CD14-positive monocyte (primary cell): ENCODE results near the gene TMEM80. TPM values are rescaled to one million over a fixed set of nuclear protein-coding genes. Genes with fewer than 3 reads are reported as not detected.
"Not testable (repeated sequence)": the region's sequence is repeated elsewhere in the genome, so short reads cannot be mapped to it uniquely, and the experiment has no call there.

Experiments
- DNase-seq, 3 donors: peaks; one replicate each; pipeline ENCODE4 v3.0.0-alpha.2; 2011 to 2022
- H2AFZ ChIP-seq: 2 replicates; pipeline ENCODE4 v1.6.0; 2012; ENCODE audit warnings: mild to moderate bottlenecking, low read depth, low read length, inconsistent platforms; ENCODE audit not compliant: insufficient read depth, poor library complexity, severe bottlenecking
- H3K27ac ChIP-seq, 2 donors: 1 replicate in 1 of 2; 2 replicates in 1 of 2; pipeline ENCODE4 v1.5.1; 2012 to 2013; ENCODE audit warnings: low read length in 2 of 2, control low read depth in 1 of 2, inconsistent platforms in 1 of 2, low read depth in 1 of 2, mild to moderate bottlenecking in 1 of 2
- H3K27me3 ChIP-seq, 2 donors: one replicate each; pipeline versions ENCODE4 v1.6.0 to v1.6.1; 2011 to 2013; ENCODE audit warnings: low read length in 2 of 2; ENCODE audit not compliant: control insufficient read depth in 2 of 2, insufficient read depth in 2 of 2
- H3K36me3 ChIP-seq, 2 donors: replicated peaks in 1 of 2; 1 replicate in 1 of 2; 2 replicates in 1 of 2; pipeline versions ENCODE4 v1.5.1 to v1.6.1; 2012 to 2013; ENCODE audit warnings: low read length in 2 of 2, control low read depth in 1 of 2, inconsistent platforms in 1 of 2, mild to moderate bottlenecking in 1 of 2; ENCODE audit not compliant: insufficient read depth in 2 of 2, control insufficient read depth in 1 of 2
- H3K4me1 ChIP-seq, 2 donors: 1 replicate in 1 of 2; 2 replicates in 1 of 2; pipeline versions ENCODE4 v1.5.1 to v1.6.1; 2012 to 2013; ENCODE audit warnings: low read length in 2 of 2, control low read depth in 1 of 2, inconsistent platforms in 1 of 2, mild to moderate bottlenecking in 1 of 2, moderate library complexity in 1 of 2; ENCODE audit not compliant: insufficient read depth in 2 of 2, control insufficient read depth in 1 of 2
- H3K4me2 ChIP-seq: replicated peaks from 2 replicates; pipeline ENCODE3; 2012; ENCODE audit warnings: low read length, moderate library complexity, mild to moderate bottlenecking; ENCODE audit not compliant: poor library complexity, severe bottlenecking; ENCODE audit errors: extremely low read depth
- H3K4me3 ChIP-seq, 3 experiments: fragments of 200-600 bp in 1 of 3; sonication (generic) in 1 of 3; replicated peaks in 1 of 3; 1 replicate in 2 of 3; 2 replicates in 1 of 3; pipeline ENCODE4 v1.5.1; 2011 to 2013; ENCODE audit warnings: low read length in 3 of 3, mild to moderate bottlenecking in 3 of 3, control low read depth in 2 of 3, low read depth in 2 of 3, inconsistent platforms in 1 of 3, moderate library complexity in 1 of 3
- H3K79me2 ChIP-seq: 2 replicates; pipeline ENCODE4 v1.6.0; 2012; ENCODE audit warnings: mild to moderate bottlenecking, control low read depth, inconsistent platforms, low read length, moderate library complexity; ENCODE audit not compliant: insufficient read depth
- H3K9ac ChIP-seq: 2 replicates; pipeline ENCODE4 v1.6.0; 2017; ENCODE audit warnings: low read length, mild to moderate bottlenecking; ENCODE audit not compliant: insufficient read depth, poor library complexity, severe bottlenecking
- H3K9me3 ChIP-seq, 2 donors: replicated peaks in 1 of 2; 1 replicate in 1 of 2; 2 replicates in 1 of 2; pipeline versions ENCODE4 v1.5.1 to v1.6.1; 2012 to 2013; ENCODE audit warnings: low read length in 2 of 2, control low read depth in 1 of 2; ENCODE audit not compliant: control insufficient read depth in 1 of 2, insufficient read depth in 1 of 2
- H4K20me1 ChIP-seq: 2 replicates; pipeline ENCODE4 v1.6.0; 2012; ENCODE audit warnings: mild to moderate bottlenecking, low read length, control low read depth, moderate library complexity; ENCODE audit not compliant: insufficient read depth
- H3K27ac Mint-ChIP-seq, 7 donors: one replicate each; pipeline ENCODE4 v1.8.0; 2020; ENCODE audit warnings: mild to moderate bottlenecking in 7 of 7, mixed read lengths in 7 of 7, moderate library complexity in 6 of 7, inconsistent platforms in 2 of 7
- H3K27me3 Mint-ChIP-seq, 3 donors: one replicate each; pipeline ENCODE4 v1.8.0; 2021 to 2022; ENCODE audit warnings: low read depth in 3 of 3, mild to moderate bottlenecking in 3 of 3, mixed read lengths in 3 of 3, moderate library complexity in 3 of 3, inconsistent platforms in 1 of 3
- H3K36me3 Mint-ChIP-seq, 2 donors: one replicate each; pipeline ENCODE4 v1.8.0; 2020; ENCODE audit warnings: mixed read lengths in 2 of 2, inconsistent platforms in 1 of 2, mild to moderate bottlenecking in 1 of 2
- H3K4me1 Mint-ChIP-seq: one replicate; pipeline ENCODE4 v1.8.0; 2020; ENCODE audit warnings: mild to moderate bottlenecking, mixed read lengths
- H3K4me3 Mint-ChIP-seq, 2 donors: one replicate each; pipeline ENCODE4 v1.8.0; 2020; ENCODE audit warnings: mild to moderate bottlenecking in 2 of 2, mixed read lengths in 2 of 2, moderate library complexity in 1 of 2
- H3K9me3 Mint-ChIP-seq, 7 donors: one replicate each; pipeline ENCODE4 v1.8.0; 2020 to 2022; ENCODE audit warnings: mixed read lengths in 7 of 7, mild to moderate bottlenecking in 6 of 7, moderate library complexity in 6 of 7, inconsistent platforms in 2 of 7
- CTCF ChIP-seq: fragments of 200-600 bp; IDR thresholded peaks from one replicate; pipeline ENCODE4 v1.8.0; 2022; ENCODE audit warnings: antibody characterized with exemption, mild to moderate bottlenecking
- WGBS: methylation state at CpG from one replicate; pipeline ENCODE4 v1.1.5; 2013; ENCODE audit warnings: missing lambda C conversion rate; ENCODE audit not compliant: insufficient coverage; 5-methylcytosine and 5-hydroxymethylcytosine counted together
- intact Hi-C, 2 donors: fragments of 100-400 bp; cut with micrococcal nuclease; formaldehyde crosslinking; loops; one replicate each; pipeline versions ENCODE4 v1.15.0 to v1.15.1; 2023
- polyA plus RNA-seq, 3 donors: library from polyadenylated mRNA; depleted of rRNA in 1 of 3; unstranded in 2 of 3; stranded (reverse) in 1 of 3; fragments of 300-500 nt in 2 of 3; fragments of >200 nt in 1 of 3; fragmentation: Illumina TruSeq in 2 of 3; gene quantifications; 1 replicate in 2 of 3; 2 replicates in 1 of 3; pipeline ENCODE4 v1.2.3, GENCODE V29; 2012 to 2021

The TMEM80 gene
- polyA plus RNA-seq, 3 donors: 31.6 to 69.4 (median 37.3) TPM

- Histone ChIP-seq H4K20me1 (no peaks in the 10 kb centered on the region), H3K79me2 (no peaks in the 10 kb centered on the region), H3K4me1 (no peaks in the 10 kb centered on the region), H3K27ac (peak overlapping the region; percentile 27), H3K36me3 (peaks cover 31 to 57% of the 10 kb centered on the region in 2 donors), H3K9me3 (peaks cover 0 to 6% of the 10 kb centered on the region in 2 donors), H3K4me3 (no peak overlapping the region), H3K27me3 (no peaks in the 10 kb centered on the region), H2AFZ (no peak overlapping the region), H3K4me2 (no peak overlapping the region), H3K9ac (no peak overlapping the region)
- peaks cover 35 to 79% of the 10 kb centered on the region in 2 donors for H3K36me3 Mint-ChIP-seq
- no peaks in the 10 kb centered on the region for H3K4me1 Mint-ChIP-seq
- WGBS: 96% methylated on average over 10 of the region's 15 CpGs
- no peak for DNase-seq
- H3K27ac Mint-ChIP-seq: peak overlapping the region in 2 of 7 donors; percentile 57 to 70
- H3K4me3 Mint-ChIP-seq: no peak overlapping the region
- no peak for TF ChIP-seq CTCF
- peaks cover 0 to 4% (median 0%) of the 10 kb centered on the region in 3 donors for H3K27me3 Mint-ChIP-seq
- H3K9me3 Mint-ChIP-seq: peaks cover 0 to 12% (median 4%) of the 10 kb centered on the region in 7 donors
- intact Hi-C loops: no loop called here
These were observed 41.8 kb upstream of the TMEM80 start for GRCh38 chr11:653837-654236.

GRCh38 chr11:654444-654843 is 41.2 kb upstream of the TMEM80 start:
- peaks cover 0 to 12% (median 4%) of the 10 kb centered on the region in 7 donors for H3K9me3 Mint-ChIP-seq
- peaks cover 36 to 79% of the 10 kb centered on the region in 2 donors for H3K36me3 Mint-ChIP-seq
- intact Hi-C loops, H3K9me3 ChIP-seq, H3K27me3 ChIP-seq, H3K9ac ChIP-seq, DNase-seq, H3K4me3 Mint-ChIP-seq, H3K4me2 ChIP-seq, H3K27ac ChIP-seq, H3K4me1 Mint-ChIP-seq, H3K4me3 ChIP-seq, H4K20me1 ChIP-seq, H2AFZ ChIP-seq, H3K27me3 Mint-ChIP-seq, H3K27ac Mint-ChIP-seq, H3K79me2 ChIP-seq, H3K4me1 ChIP-seq: not testable (repeated sequence)
- WGBS: 92% methylated on average over 4 of the region's 12 CpGs
- H3K36me3 ChIP-seq: peaks cover 36 to 57% of the 10 kb centered on the region in 2 donors
